ENCODE data around the gene PLEKHD1. TPM values are rescaled to one million over a fixed set of nuclear protein-coding genes. Genes with fewer than 3 reads are reported as not detected.

PLEKHD1 gene
- total and polyA plus RNA-seq, 8 donors: 0.03 to 0.19 (median 0.08) TPM; not detected in 2

- Histone ChIP-seq H3K4me3 (no peak overlapping the region), H3K27ac (no peak overlapping the region), H3K36me3 (no peaks in the 10 kb centered on the region), H3K4me1 (no peaks in the 10 kb centered on the region), H3K27me3 (no peaks in the 10 kb centered on the region), H3K9me3 (no peaks in the 10 kb centered on the region)
- intact Hi-C loops (cut with DNase I): no loop called here
- DNase-seq: no peak
- no peak for FAIRE-seq
- no peak for ATAC-seq
- 95 to 97% methylated on average over 8 of the region's 8 CpGs for WGBS, 2 donors
- TF ChIP-seq CTCF (IDR thresholded peaks at IDR 0.05): no peak
Measured at GRCh38 chr14:69449216-69449615, 35.3 kb upstream of the PLEKHD1 start.

DNA sequence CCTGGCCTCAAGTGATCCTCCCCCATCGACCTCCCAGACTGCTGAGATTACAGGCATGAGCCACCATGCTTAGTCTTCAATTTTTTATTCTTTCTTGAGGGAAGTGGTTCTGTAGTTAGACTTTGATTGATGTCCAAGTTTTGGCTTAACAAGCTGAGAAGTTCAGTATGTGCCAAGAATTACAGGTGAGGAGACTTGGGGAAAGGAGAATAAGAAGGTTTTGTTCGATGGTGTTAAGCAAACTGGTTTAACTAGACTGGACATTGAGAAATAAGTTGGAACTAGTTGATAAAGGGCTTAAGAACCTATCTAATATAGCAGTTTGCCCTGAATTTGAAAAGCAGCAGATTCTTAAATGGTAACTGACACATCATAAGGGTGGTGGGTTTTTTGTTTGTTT lies 32.6 kb upstream of the PLEKHD1 start:
- 47 to 60% methylated on average over 2 of the region's 2 CpGs for WGBS, 2 donors
- intact Hi-C loops (cut with DNase I): loop anchor here in 1 of 3 donors (10.0 kb wide), 1 partner anchor 207 kb away; no protein-coding TSS in a partner anchor
- Histone ChIP-seq H3K27ac (no peak overlapping the region), H3K4me3 (no peak overlapping the region), H3K27me3 (no peaks in the 10 kb centered on the region), H3K4me1 (no peaks in the 10 kb centered on the region), H3K36me3 (peaks cover 0 to 3% (median 0%) of the 10 kb centered on the region in 3 donors), H3K9me3 (no peaks in the 10 kb centered on the region)
- FAIRE-seq (no peak), ATAC-seq (no peak), DNase-seq (no peak)
- TF ChIP-seq CTCF (IDR thresholded peaks at IDR 0.05): no peak

DNA sequence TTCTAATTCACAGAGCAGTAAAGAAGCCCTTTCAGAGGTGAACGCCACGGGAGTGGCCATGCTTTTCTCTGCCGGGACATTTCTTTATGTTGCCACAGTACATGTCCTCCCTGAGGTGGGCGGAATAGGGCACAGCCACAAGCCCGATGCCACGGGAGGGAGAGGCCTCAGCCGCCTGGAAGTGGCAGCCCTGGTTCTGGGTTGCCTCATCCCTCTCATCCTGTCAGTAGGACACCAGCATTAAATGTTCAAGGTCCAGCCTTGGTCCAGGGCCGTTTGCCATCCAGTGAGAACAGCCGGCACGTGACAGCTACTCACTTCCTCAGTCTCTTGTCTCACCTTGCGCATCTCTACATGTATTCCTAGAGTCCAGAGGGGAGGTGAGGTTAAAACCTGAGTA lies 26.2 kb upstream of the PLEKHD1 start:
- no peak overlapping the region for H3K27ac ChIP-seq
- intact Hi-C loops (cut with DNase I): loop anchor here in 2 of 3 donors (5.0 to 10.0 kb wide), 2 partner anchors 211 to 214 kb away; no protein-coding TSS in a partner anchor
- peaks cover 0 to 9% (median 9%) of the 10 kb centered on the region in 3 donors for H3K36me3 ChIP-seq
- no peak for TF ChIP-seq CTCF (IDR thresholded peaks at IDR 0.05)
- 87 to 88% methylated on average over 11 of the region's 11 CpGs for WGBS, 2 donors
- DNase-seq (no peak), ATAC-seq (no peak), FAIRE-seq (no peak)
- H3K4me1 ChIP-seq: no peaks in the 10 kb centered on the region
- H3K9me3 ChIP-seq: no peaks in the 10 kb centered on the region
- H3K27me3 ChIP-seq: no peaks in the 10 kb centered on the region
- H3K4me3 ChIP-seq: no peak overlapping the region

GRCh38 chr14:69459122-69459521 lies 25.4 kb upstream of the PLEKHD1 start:
- Histone ChIP-seq H3K4me3 (no peak overlapping the region), H3K36me3 (peaks cover 0 to 9% (median 9%) of the 10 kb centered on the region in 3 donors), H3K27ac (no peak overlapping the region), H3K4me1 (no peaks in the 10 kb centered on the region), H3K27me3 (no peaks in the 10 kb centered on the region), H3K9me3 (no peaks in the 10 kb centered on the region)
- 64 to 70% methylated on average over 1 of the region's 1 CpG for WGBS, 2 donors
- FAIRE-seq: no peak
- TF ChIP-seq CTCF (IDR thresholded peaks at IDR 0.05): no peak
- intact Hi-C loops (cut with DNase I): loop anchor here in 2 of 3 donors (5.0 to 10.0 kb wide), 2 partner anchors 212 to 214 kb away; no protein-coding TSS in a partner anchor
- no peak for DNase-seq
- no peak for ATAC-seq

GRCh38 chr14:69460093-69460701 lies 24.3 kb upstream of the PLEKHD1 start:
- H3K9me3 ChIP-seq: no peaks in the 10 kb centered on the region
- FAIRE-seq: peak; percentile 93
- peaks cover 0 to 9% (median 9%) of the 10 kb centered on the region in 3 donors for H3K36me3 ChIP-seq
- WGBS, 2 donors: 24 to 27% methylated on average over 4 of the region's 4 CpGs
- peak; percentile 38 to 63 (median 62) for TF ChIP-seq CTCF (IDR thresholded peaks at IDR 0.05)
- H3K27me3 ChIP-seq: no peaks in the 10 kb centered on the region
- no peaks in the 10 kb centered on the region for H3K4me1 ChIP-seq
- H3K27ac ChIP-seq: no peak overlapping the region
- no peak overlapping the region for H3K4me3 ChIP-seq
- intact Hi-C loops (cut with DNase I): no loop called here
- peak; percentile 92 to 99 (median 98) for ATAC-seq
- DNase-seq: peak in 4 of 6 donors; percentile 44 to 73 (median 52)
